ENCODE measurements around the gene SPATA33.
"Not testable (repeated sequence)": the region's sequence is repeated elsewhere in the genome, so short reads cannot be mapped to it uniquely, and the experiment has no call there.

Gene SPATA33

GRCh38 chr16:89621136-89621697, 36.4 kb upstream of the SPATA33 start:
- no peak for TF ChIP-seq CTCF (conservative IDR thresholded peaks at IDR 0.05)
- no peak overlapping the region for H3K27ac ChIP-seq

GRCh38 chr16:89621698-89622409, 35.8 kb upstream of the SPATA33 start:
- H3K27ac ChIP-seq, result no peak overlapping the region
- no peak for TF ChIP-seq CTCF (conservative IDR thresholded peaks at IDR 0.05)

- no peak overlapping the region for H3K27ac ChIP-seq
- TF ChIP-seq CTCF (conservative IDR thresholded peaks at IDR 0.05), result no peak
Measured at GRCh38 chr16:89623511-89624261, 34.0 kb upstream of the SPATA33 start.

GRCh38 chr16:89624777-89625761, 32.6 kb upstream of the SPATA33 start:
- no peak for TF ChIP-seq CTCF (conservative IDR thresholded peaks at IDR 0.05)

GRCh38 chr16:89629827-89630610, 27.6 kb upstream of the SPATA33 start:
- no peak for TF ChIP-seq CTCF (conservative IDR thresholded peaks at IDR 0.05)
- no peak overlapping the region for H3K27ac ChIP-seq

More at GRCh38 chr16:89624777-89625761, 32.6 kb upstream of the SPATA33 start:
- no peak overlapping the region for H3K27ac ChIP-seq

- TF ChIP-seq CTCF (conservative IDR thresholded peaks at IDR 0.05), result no peak
- no peak overlapping the region for H3K27ac ChIP-seq
Measured at GRCh38 chr16:89633064-89633631, 24.5 kb upstream of the SPATA33 start.

GRCh38 chr16:89634463-89635385, 22.9 kb upstream of the SPATA33 start:
- H3K27ac ChIP-seq, result not testable (repeated sequence)

All from VCaP (cell line).